GM19438 (cell line): ENCODE data around the gene NCAPG.
"Not testable (repeated sequence)": the region's sequence is repeated elsewhere in the genome, so short reads cannot be mapped to it uniquely, and the experiment has no call there.

ENCODE experiments used
- ATAC-seq: cut with Tn5 transposase; IDR thresholded peaks from one replicate; pipeline ENCODE4 v1.9.1; 2021; ENCODE audit warnings: low read depth; ENCODE audit not compliant: unreplicated experiment

Gene NCAPG

DNA sequence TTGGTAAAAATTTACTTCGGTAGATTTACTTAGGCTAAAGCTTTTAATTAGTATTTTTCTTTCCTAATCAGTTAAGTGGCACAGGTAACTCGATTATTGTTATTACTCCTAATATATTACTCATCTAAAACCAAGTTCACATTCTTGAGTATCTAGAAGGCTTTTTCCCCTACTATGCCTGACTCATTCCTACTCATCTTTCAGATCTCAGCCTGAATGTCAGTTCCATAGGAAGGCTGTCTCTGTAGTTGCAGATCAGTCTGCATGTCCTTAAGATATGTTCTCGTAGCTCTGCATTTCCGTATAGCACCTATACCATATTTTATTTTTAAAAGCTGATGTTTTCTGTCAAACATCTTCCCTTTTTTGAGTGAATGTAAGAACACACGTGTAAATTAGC lies 23.5 kb upstream of the NCAPG start:
- no peak for ATAC-seq

DNA sequence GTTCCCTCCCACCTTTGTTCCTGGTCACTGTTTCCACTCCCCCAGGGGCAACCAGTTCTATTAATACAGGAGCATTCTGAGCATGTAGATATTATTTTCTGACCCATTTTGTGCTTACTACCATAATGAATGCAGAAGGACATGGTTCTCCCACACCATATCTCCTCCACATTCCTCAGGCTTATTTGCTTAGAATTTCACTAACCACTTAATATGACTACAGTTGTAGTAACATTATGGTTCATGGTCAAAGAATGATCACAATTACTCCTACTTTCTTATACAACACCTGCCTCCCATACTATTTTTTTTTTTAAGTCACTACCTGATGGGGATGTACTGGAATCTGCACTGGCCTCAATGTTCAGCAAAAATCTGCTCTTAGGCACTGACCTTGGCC lies 21.8 kb upstream of the NCAPG start:
- ATAC-seq: no peak

GRCh38 chr4:17794730-17795129 lies 16.0 kb upstream of the NCAPG start:
- ATAC-seq: no peak

GRCh38 chr4:17797808-17798207 lies 13.0 kb upstream of the NCAPG start:
- ATAC-seq: no peak

DNA sequence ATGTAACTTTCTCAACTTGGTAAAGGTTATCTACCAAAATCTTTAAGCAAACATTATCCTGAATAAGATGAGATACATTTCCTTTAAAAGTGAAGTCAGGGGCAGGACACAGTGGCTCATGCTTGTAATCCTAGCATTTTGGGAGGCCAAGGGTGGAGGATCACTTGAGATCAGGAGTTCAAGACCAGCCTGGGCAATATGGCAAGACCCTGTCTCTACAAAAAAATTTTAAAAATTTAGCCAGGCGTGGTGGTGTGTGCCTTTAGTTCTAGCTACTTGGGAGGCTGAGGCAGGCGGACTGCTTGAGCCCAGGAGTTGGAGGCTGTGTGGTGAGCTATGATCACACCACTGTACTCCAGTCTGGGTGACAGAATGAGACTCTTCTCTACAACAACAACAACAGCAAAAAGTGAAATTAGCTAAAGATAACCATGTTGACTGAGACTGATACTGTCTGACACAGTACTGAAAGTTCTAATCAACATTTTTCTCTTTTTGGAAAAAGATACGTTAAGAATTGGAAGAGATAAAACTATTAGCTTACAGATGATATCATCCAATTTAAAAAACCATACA lies 5.1 kb upstream of the NCAPG start:
- ATAC-seq: no peak

GRCh38 chr4:17807446-17807845 lies 3.3 kb upstream of the NCAPG start:
- no peak for ATAC-seq

- no peak for ATAC-seq
Measured at GRCh38 chr4:17809667-17810066, 1.1 kb upstream of the NCAPG start.

GRCh38 chr4:17811078-17811603 lies 362 bp downstream of the NCAPG start:
- ATAC-seq: peak; percentile 29

DNA sequence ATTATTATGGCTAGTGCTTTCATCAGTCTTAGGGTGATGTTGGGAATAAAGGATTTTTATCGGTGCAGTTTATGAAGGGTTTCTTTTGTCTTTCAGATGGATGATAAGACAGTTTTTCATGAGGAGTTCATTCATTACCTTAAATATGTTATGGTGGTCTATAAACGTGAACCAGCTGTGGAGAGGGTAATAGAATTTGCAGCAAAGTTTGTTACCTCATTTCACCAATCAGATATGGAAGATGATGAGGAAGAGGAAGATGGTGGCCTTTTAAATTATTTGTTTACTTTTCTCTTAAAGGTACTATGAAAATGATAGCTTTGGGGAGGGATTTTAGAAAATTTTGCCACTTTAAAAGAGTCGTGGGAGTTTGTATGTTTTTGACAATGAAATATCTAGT lies 1.3 kb downstream of the NCAPG start:
- ATAC-seq: no peak

- no peak for ATAC-seq
Measured at GRCh38 chr4:17812801-17813200, 2.0 kb downstream of the NCAPG start.

DNA sequence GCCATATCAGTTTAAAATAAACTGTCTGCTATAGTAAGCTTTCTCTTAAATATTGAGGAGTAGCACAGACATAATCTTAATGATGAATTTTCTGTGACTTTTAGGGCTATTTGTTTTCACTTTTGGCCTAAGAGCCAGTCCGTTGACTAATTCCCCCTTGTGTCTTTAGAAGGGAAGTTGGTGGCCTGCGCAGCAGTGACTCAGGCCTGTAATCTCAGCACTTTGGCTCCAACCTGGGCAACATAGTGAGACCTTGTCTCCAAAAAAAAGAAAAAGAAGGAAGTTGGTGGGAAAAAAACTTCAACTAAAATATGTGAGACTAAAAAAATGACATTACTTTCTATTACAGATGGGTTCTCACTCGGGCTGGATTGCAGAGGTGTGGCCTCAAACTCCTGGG lies 3.4 kb downstream of the NCAPG start:
- ATAC-seq: no peak

DNA sequence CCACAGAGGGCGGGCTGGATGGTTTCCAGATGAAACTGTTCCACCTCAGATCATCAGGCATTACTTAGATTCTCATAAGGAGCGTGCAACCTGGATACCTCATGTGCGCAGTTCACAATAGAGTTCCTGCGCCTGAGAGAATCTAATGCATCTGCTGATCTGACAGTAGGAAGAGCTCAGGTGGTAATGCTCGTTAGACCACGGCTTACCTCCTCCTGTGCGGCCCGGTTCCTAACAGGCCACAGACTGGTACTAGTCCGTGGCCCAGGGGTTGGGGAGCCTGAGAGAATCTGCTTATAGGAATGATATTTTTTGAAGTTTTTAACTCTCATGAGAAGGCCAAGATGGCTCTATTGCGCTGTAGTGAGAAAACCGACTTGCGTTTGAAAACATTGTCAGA lies 5.4 kb downstream of the NCAPG start:
- no peak for ATAC-seq

GRCh38 chr4:17817027-17817426 lies 6.2 kb downstream of the NCAPG start:
- no peak for ATAC-seq

GRCh38 chr4:17823871-17824669 lies 13.3 kb downstream of the NCAPG start:
- ATAC-seq: no peak

DNA sequence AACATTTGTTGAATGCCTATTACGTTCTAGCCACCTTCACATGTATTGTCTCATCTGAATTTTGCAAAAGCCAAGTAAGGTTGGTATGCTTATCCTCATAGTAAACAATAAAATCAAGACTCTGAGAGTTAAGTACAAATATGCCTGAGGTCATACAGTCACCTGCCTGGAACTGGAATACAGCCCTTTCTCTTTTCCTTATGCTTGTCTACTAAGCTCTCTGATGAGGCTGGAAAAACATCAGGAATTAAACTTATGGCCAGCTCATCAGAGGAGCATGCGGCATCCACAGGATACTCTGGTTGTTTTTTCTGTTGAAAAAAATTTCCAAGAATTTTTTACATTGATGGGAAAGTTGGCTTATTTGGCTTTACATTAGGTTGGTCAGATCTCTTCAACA lies 35.5 kb downstream of the NCAPG start:
- ATAC-seq: no peak

DNA sequence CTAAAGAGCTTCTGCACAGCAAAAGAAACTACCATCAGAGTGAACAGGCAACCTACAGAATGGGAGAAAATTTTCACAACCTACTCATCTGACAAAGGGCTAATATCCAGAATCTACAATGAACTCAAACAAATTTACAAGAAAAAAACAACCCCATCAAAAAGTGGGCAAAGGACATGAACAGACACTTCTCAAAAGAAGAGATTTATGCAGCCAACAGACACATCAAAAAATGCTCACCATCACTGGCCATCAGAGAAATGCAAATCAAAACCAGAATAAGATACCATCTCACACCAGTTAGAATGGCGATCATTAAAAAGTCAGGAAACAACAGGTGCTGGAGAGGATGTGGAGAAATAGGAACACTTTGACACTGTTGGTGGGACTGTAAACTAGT lies 39.5 kb downstream of the NCAPG start:
- not testable (repeated sequence) for ATAC-seq

- ATAC-seq: no peak
Measured at GRCh38 chr4:17851959-17852358, 41.2 kb downstream of the NCAPG start.

DNA sequence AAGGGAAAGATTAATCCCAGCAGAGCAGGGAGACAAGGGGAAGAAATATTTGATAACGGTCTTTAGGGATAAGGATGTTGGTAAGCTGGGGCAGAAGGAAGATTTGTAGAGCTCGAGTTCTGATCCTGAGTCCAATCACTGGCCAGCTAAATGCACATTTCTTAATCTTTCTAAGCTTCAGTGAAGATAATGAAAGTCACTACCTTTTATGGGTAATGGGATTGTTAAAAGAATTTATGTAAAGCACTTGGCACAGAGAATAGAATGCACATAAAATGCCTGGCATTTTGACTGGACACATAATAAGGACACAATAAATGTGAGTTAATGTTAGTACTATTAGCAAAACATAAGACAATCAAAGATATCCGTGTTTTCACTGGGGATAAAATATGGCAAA lies 43.3 kb downstream of the NCAPG start:
- no peak for ATAC-seq

- ATAC-seq: no peak
Measured at GRCh38 chr4:17859793-17860406, 49.1 kb downstream of the NCAPG start.

- not testable (repeated sequence) for ATAC-seq
Measured at GRCh38 chr4:17861906-17862305, 51.1 kb downstream of the NCAPG start.

GRCh38 chr4:17865866-17866363 lies 55.1 kb downstream of the NCAPG start:
- ATAC-seq: no peak

DNA sequence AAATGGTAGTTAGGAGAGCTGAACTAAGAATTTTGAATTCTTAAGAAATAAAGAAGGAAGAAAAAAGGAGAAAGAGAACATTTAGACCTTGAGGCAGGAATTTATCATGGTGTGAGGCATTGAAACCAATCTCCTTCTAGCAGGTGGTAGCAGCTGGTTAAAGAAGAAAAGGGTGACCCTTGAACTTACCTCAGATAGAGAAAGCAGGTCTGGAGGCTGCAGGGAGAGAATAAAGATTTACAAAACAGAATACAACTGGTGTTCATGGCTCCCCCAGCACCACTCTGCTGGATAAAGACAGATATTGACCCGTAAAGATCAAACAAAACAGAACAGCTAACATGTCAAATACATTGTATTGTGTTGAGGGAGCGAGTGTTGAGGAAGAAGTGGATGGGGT lies 56.0 kb downstream of the NCAPG start:
- no peak for ATAC-seq
